HepG2 (cell line): ENCODE results near the gene ST6GALNAC2. TPM values are rescaled to one million over a fixed set of nuclear protein-coding genes. Genes with fewer than 3 reads are reported as not detected.

Experiments used
- BATF2 ChIP-seq: sonication (generic); formaldehyde crosslinking; IDR thresholded peaks from 2 replicates; pipeline ENCODE4 v1.8.0; 2022; ENCODE audit warnings: mild to moderate bottlenecking, missing genetic modification reagents, moderate library complexity
- CAMTA2 ChIP-seq: sonication (generic); formaldehyde crosslinking; IDR thresholded peaks from 2 replicates; pipeline ENCODE4 v1.4.0; 2020; ENCODE audit warnings: mild to moderate bottlenecking, missing genetic modification reagents, borderline replicate concordance
- ELK4 ChIP-seq: sonication (generic); formaldehyde crosslinking; IDR thresholded peaks from 2 replicates; pipeline ENCODE4 v1.9.0; 2021; ENCODE audit warnings: missing genetic modification reagents, borderline replicate concordance
- FOSL2 ChIP-seq: sonication (generic); formaldehyde crosslinking; IDR thresholded peaks from 2 replicates; pipeline ENCODE4 v1.4.0; 2020; ENCODE audit warnings: missing genetic modification reagents
- GATAD1 ChIP-seq: IDR thresholded peaks from 2 replicates; pipeline ENCODE4 v1.6.1; 2016; ENCODE audit warnings: missing genetic modification reagents, missing compliant biosample characterization
- HIVEP1 ChIP-seq: sonication (generic); formaldehyde crosslinking; IDR thresholded peaks from 2 replicates; pipeline ENCODE4 v1.4.0; 2020; ENCODE audit warnings: mild to moderate bottlenecking, missing genetic modification reagents
- HNF4A ChIP-seq: sonication (generic); formaldehyde crosslinking; IDR thresholded peaks from 2 replicates; pipeline ENCODE4 v1.4.0; 2020; ENCODE audit warnings: missing genetic modification reagents
- KMT2A ChIP-seq: sonication (generic); formaldehyde crosslinking; IDR thresholded peaks from 2 replicates; pipeline ENCODE4 v1.4.0; 2020; ENCODE audit warnings: missing genetic modification reagents
- MATR3 ChIP-seq: sonication (generic); formaldehyde crosslinking; IDR thresholded peaks from 2 replicates; pipeline ENCODE4 v1.4.0; 2020; ENCODE audit warnings: missing genetic modification reagents
- MIXL1 ChIP-seq: IDR thresholded peaks from 2 replicates; pipeline ENCODE4 v1.6.1; 2016
- NRL ChIP-seq: sonication (generic); formaldehyde crosslinking; IDR thresholded peaks from 2 replicates; pipeline ENCODE4 v1.5.0; 2020; ENCODE audit warnings: missing genetic modification reagents, mild to moderate bottlenecking, moderate library complexity, borderline replicate concordance
- PTBP1 ChIP-seq: fragments of 200-400 bp; formaldehyde crosslinking; IDR thresholded peaks from 2 replicates; pipeline ENCODE4 v1.6.1; 2018; ENCODE audit warnings: low read length, low read depth; ENCODE audit not compliant: poor library complexity, severe bottlenecking
- SRSF1 ChIP-seq: fragments of 200-400 bp; formaldehyde crosslinking; optimal IDR thresholded peaks from 2 replicates; pipeline ENCODE3; 2017; ENCODE audit warnings: mild to moderate bottlenecking, low read depth, low read length, moderate library complexity
- TOPORS ChIP-seq: sonication (generic); formaldehyde crosslinking; IDR thresholded peaks from 2 replicates; pipeline ENCODE4 v1.8.0; 2023; ENCODE audit warnings: mild to moderate bottlenecking, missing genetic modification reagents
- XRCC5 ChIP-seq: fragments of 200-400 bp; formaldehyde crosslinking; optimal IDR thresholded peaks from 2 replicates; pipeline ENCODE3; 2017; ENCODE audit warnings: mild to moderate bottlenecking, low read length
- ZBTB21 ChIP-seq: sonication (generic); formaldehyde crosslinking; IDR thresholded peaks from 2 replicates; pipeline ENCODE4 v1.4.0; 2020; ENCODE audit warnings: missing genetic modification reagents
- ZBTB43 ChIP-seq: sonication (generic); formaldehyde crosslinking; conservative IDR thresholded peaks from 2 replicates; pipeline ENCODE4 v1.4.0; 2020; ENCODE audit warnings: missing genetic modification reagents
- ZFP36 ChIP-seq: fragments of 150-350 bp; IDR thresholded peaks from 2 replicates; pipeline ENCODE4 v1.6.1; 2018; ENCODE audit warnings: borderline replicate concordance, low read length, low read depth; ENCODE audit not compliant: partially characterized antibody
- ZFP82 ChIP-seq: sonication (generic); formaldehyde crosslinking; IDR thresholded peaks from 2 replicates; pipeline ENCODE4 v1.5.1; 2020; ENCODE audit warnings: mild to moderate bottlenecking, missing genetic modification reagents, borderline replicate concordance
- ZKSCAN8 ChIP-seq: IDR thresholded peaks from 2 replicates; pipeline ENCODE4 v1.6.1; 2016; ENCODE audit warnings: borderline replicate concordance, missing genetic modification reagents, missing compliant biosample characterization
- ZNF24 ChIP-seq: fragments of 450-650 bp; IDR thresholded peaks from 2 replicates; pipeline ENCODE4 v1.6.1; 2017; ENCODE audit warnings: antibody characterized with exemption, mild to moderate bottlenecking
- ZNF30 ChIP-seq: sonication (generic); formaldehyde crosslinking; IDR thresholded peaks from 2 replicates; pipeline ENCODE4 v1.5.0; 2020; ENCODE audit warnings: mild to moderate bottlenecking, missing genetic modification reagents
- ZNF782 ChIP-seq: sonication (generic); formaldehyde crosslinking; IDR thresholded peaks from 2 replicates; pipeline ENCODE4 v1.4.0; 2020; ENCODE audit warnings: missing genetic modification reagents, mild to moderate bottlenecking, borderline replicate concordance
- polyA plus RNA-seq, 8 experiments: library from polyadenylated mRNA; depleted of rRNA in 3 of 8; stranded (reverse) in 7 of 8; unstranded in 1 of 8; fragments of >200 nt; fragmentation: Illumina TruSeq in 4 of 8; extraction: Trizol in 4 of 8; gene quantifications; 2 replicates each; pipeline versions ENCODE4 v1.2.1 to v1.2.3, GENCODE V29; 2011 to 2016; ENCODE audit warnings: low read depth in 4 of 8, missing spikeins in 1 of 8, mixed read lengths in 1 of 8; ENCODE audit not compliant: insufficient read depth in 1 of 8
- total RNA-seq, 5 experiments: library from RNA; depleted of rRNA; stranded (reverse); fragments of >200 nt; fragmentation: Illumina TruSeq; extraction: Trizol; gene quantifications; 2 replicates each; pipeline ENCODE4 v1.2.3, GENCODE V29; 2016; ENCODE audit warnings: low read depth in 1 of 5
- TF ChIP-seq, protein P1 (sequence below): sonication (generic); formaldehyde crosslinking; IDR thresholded peaks from 2 replicates; pipeline ENCODE4; 2020; ENCODE audit warnings: missing genetic modification reagents, mild to moderate bottlenecking, borderline replicate concordance

Gene ST6GALNAC2
- total and polyA plus RNA-seq, 2 of the 13 experiments (the other 11 are each of a cell fraction or from before 2014, with no cell fraction given): 0.12 to 0.49 TPM

GRCh38 chr17:76585649-76586593 is at the start of gene ST6GALNAC2 (continued):
- TF ChIP-seq NRL (CRISPR knock-in tag) (no peak), BATF2 (no peak), HNF4A (CRISPR knock-in tag) (peak; percentile 40), ELK4 (CRISPR knock-in tag) (no peak), ZBTB43 (CRISPR knock-in tag) (no peak), ZNF24 (no peak), CAMTA2 (CRISPR knock-in tag) (no peak), XRCC5 (peak; percentile 49), ZFP36 (no peak), MIXL1 (CRISPR knock-in tag) (no peak), ZNF30 (CRISPR knock-in tag) (no peak), PTBP1 (no peak), HIVEP1 (CRISPR knock-in tag) (no peak), MATR3 (CRISPR knock-in tag) (no peak), ZFP82 (CRISPR knock-in tag) (peak; percentile 58; the same call in 1 of the 2 replicates), ZNF782 (CRISPR knock-in tag) (0 out of 2 replicates have a peak, but pooled peaks have one; percentile 55), ZKSCAN8 (CRISPR knock-in tag) (no peak), FOSL2 (peak; percentile 13; the same call in 1 of the 2 replicates), GATAD1 (CRISPR knock-in tag) (no peak), KMT2A (CRISPR knock-in tag) (no peak), ZBTB21 (CRISPR knock-in tag) (no peak), TOPORS (no peak), SRSF1 (no peak)
- TF ChIP-seq, protein P1, sequence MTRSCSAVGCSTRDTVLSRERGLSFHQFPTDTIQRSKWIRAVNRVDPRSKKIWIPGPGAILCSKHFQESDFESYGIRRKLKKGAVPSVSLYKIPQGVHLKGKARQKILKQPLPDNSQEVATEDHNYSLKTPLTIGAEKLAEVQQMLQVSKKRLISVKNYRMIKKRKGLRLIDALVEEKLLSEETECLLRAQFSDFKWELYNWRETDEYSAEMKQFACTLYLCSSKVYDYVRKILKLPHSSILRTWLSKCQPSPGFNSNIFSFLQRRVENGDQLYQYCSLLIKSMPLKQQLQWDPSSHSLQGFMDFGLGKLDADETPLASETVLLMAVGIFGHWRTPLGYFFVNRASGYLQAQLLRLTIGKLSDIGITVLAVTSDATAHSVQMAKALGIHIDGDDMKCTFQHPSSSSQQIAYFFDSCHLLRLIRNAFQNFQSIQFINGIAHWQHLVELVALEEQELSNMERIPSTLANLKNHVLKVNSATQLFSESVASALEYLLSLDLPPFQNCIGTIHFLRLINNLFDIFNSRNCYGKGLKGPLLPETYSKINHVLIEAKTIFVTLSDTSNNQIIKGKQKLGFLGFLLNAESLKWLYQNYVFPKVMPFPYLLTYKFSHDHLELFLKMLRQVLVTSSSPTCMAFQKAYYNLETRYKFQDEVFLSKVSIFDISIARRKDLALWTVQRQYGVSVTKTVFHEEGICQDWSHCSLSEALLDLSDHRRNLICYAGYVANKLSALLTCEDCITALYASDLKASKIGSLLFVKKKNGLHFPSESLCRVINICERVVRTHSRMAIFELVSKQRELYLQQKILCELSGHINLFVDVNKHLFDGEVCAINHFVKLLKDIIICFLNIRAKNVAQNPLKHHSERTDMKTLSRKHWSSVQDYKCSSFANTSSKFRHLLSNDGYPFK (CRISPR knock-in tag): no peak
